Measurements from ENCODE around the gene GJA8.
"Not testable (repeated sequence)": the region's sequence is repeated elsewhere in the genome, so short reads cannot be mapped to it uniquely, and the experiment has no call there.

The GJA8 gene

GRCh38 chr1:147928236-147929132, 25.9 kb downstream of the GJA8 start, which contains the start of gene GPR89B:
Gene GPR89B (plus strand): TSS chr1:147928420. CDS start chr1:147928537, 117 bp downstream.
- not testable (repeated sequence) for H3K36me3 ChIP-seq (ENCODE audit: control insufficient read depth, insufficient read depth, low read length); H3K9me3 ChIP-seq (ENCODE audit: control insufficient read depth, low read length); H3K79me2 ChIP-seq; H3K9ac ChIP-seq; H3K4me1 ChIP-seq; H3K27me3 ChIP-seq (ENCODE audit: control insufficient read depth, insufficient read depth, low read length)
- H3K27ac ChIP-seq = peak within 1 kb of the TSS; percentile 49
- H3K4me3 ChIP-seq (ENCODE audit: low read depth, low read length) = peak within 1 kb of the TSS; percentile 57
- peak within 1 kb of the TSS; percentile 81 for H3K4me2 ChIP-seq (ENCODE audit: low read length)
- H2AFZ ChIP-seq = peak within 1 kb of the TSS; percentile 93

GRCh38 chr1:147931137-147931536, 28.5 kb downstream of the GJA8 start:
- H3K36me3 ChIP-seq (ENCODE audit: control insufficient read depth, insufficient read depth, low read length); H3K27me3 ChIP-seq (ENCODE audit: control insufficient read depth, insufficient read depth, low read length); H3K4me2 ChIP-seq (ENCODE audit: low read length): not testable (repeated sequence)

DNA sequence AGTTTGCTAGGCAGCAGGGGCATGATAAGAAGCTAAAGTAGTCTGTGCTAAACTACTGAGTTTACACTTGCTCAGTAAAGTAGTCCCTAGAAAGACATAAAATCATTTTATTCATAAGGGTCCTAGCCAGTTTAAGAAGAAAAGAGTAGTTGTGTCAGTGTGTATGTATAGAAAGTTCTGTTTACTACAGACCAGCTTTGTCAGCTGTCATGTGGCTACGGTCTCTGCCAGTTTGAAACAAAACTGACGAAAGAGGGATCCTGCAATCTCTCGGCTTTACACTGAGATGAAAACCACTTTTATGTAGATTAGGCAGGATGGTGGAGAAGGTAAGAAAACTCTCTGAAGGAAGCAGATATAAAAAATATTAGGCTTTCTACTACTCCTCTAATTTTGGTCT, 32.7 kb downstream of the GJA8 start:
- H3K79me2 ChIP-seq; H2AFZ ChIP-seq; H3K4me2 ChIP-seq (ENCODE audit: low read length); H3K9ac ChIP-seq; H3K9me3 ChIP-seq (ENCODE audit: control insufficient read depth, low read length); H3K27ac ChIP-seq; H3K4me3 ChIP-seq (ENCODE audit: low read depth, low read length); H3K27me3 ChIP-seq (ENCODE audit: control insufficient read depth, insufficient read depth, low read length); H3K4me1 ChIP-seq; H3K36me3 ChIP-seq (ENCODE audit: control insufficient read depth, insufficient read depth, low read length): not testable (repeated sequence)

More at GRCh38 chr1:147931137-147931536, 28.5 kb downstream of the GJA8 start:
- not testable (repeated sequence) for H3K27ac ChIP-seq; H3K4me3 ChIP-seq (ENCODE audit: low read depth, low read length); H3K79me2 ChIP-seq; H2AFZ ChIP-seq; H3K9ac ChIP-seq; H3K4me1 ChIP-seq; H3K9me3 ChIP-seq (ENCODE audit: control insufficient read depth, low read length)

- H3K36me3 ChIP-seq (ENCODE audit: control insufficient read depth, insufficient read depth, low read length); H3K9me3 ChIP-seq (ENCODE audit: control insufficient read depth, low read length); H2AFZ ChIP-seq: not testable (repeated sequence)
Measured at GRCh38 chr1:147940456-147940855, 37.9 kb downstream of the GJA8 start.

GRCh38 chr1:147942563-147942962, 40.0 kb downstream of the GJA8 start:
- not testable (repeated sequence) for H3K4me3 ChIP-seq (ENCODE audit: low read depth, low read length); H3K4me2 ChIP-seq (ENCODE audit: low read length); H3K4me1 ChIP-seq; H3K27me3 ChIP-seq (ENCODE audit: control insufficient read depth, insufficient read depth, low read length); H3K79me2 ChIP-seq; H3K9me3 ChIP-seq (ENCODE audit: control insufficient read depth, low read length); H2AFZ ChIP-seq; H3K9ac ChIP-seq; H3K36me3 ChIP-seq (ENCODE audit: control insufficient read depth, insufficient read depth, low read length); H3K27ac ChIP-seq

More at GRCh38 chr1:147940456-147940855, 37.9 kb downstream of the GJA8 start:
- H3K27me3 ChIP-seq (ENCODE audit: control insufficient read depth, insufficient read depth, low read length); H3K27ac ChIP-seq; H3K79me2 ChIP-seq; H3K4me1 ChIP-seq; H3K4me3 ChIP-seq (ENCODE audit: low read depth, low read length); H3K9ac ChIP-seq; H3K4me2 ChIP-seq (ENCODE audit: low read length): not testable (repeated sequence)

DNA sequence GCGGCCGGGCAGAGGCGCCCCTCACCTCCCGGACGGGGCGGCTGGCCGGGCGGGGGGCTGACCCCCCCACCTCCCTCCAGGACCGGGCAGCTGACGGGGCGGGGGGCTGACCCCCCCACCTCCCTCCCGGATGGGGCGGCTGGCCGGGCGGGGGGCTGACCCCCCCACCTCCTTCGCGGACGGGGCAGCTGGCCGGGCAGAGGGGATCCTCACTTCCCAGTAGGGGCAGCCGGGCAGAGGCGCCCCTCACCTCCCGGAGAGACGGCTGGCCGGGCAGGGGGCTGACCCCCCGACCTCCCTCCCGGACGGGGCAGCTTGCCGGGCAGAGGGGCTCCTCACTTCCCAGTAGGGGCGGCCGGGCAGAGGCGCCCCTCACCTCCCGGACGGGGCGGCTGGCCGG, 46.9 kb downstream of the GJA8 start:
- H3K27ac ChIP-seq; H3K4me3 ChIP-seq (ENCODE audit: low read depth, low read length); H3K9me3 ChIP-seq (ENCODE audit: control insufficient read depth, low read length); H3K79me2 ChIP-seq; H2AFZ ChIP-seq; H3K36me3 ChIP-seq (ENCODE audit: control insufficient read depth, insufficient read depth, low read length); H3K4me1 ChIP-seq; H3K4me2 ChIP-seq (ENCODE audit: low read length); H3K9ac ChIP-seq; H3K27me3 ChIP-seq (ENCODE audit: control insufficient read depth, insufficient read depth, low read length): not testable (repeated sequence)
